B cell (primary cell): ENCODE data around the gene TSHZ1.

ENCODE experiments used
- EZH2 ChIP-seq: IDR thresholded peaks from 2 replicates; pipeline ENCODE4 v1.6.1; 2012; ENCODE audit warnings: borderline replicate concordance, low read depth, mild to moderate bottlenecking, moderate library complexity, low read length; ENCODE audit not compliant: insufficient read depth, poor library complexity, severe bottlenecking
- TF ChIP-seq, protein P1 (sequence below): fragments of 200-600 bp; IDR thresholded peaks from one replicate; pipeline ENCODE4 v1.8.0; 2022; ENCODE audit warnings: antibody characterized with exemption, mild to moderate bottlenecking

- TF ChIP-seq, protein P1, sequence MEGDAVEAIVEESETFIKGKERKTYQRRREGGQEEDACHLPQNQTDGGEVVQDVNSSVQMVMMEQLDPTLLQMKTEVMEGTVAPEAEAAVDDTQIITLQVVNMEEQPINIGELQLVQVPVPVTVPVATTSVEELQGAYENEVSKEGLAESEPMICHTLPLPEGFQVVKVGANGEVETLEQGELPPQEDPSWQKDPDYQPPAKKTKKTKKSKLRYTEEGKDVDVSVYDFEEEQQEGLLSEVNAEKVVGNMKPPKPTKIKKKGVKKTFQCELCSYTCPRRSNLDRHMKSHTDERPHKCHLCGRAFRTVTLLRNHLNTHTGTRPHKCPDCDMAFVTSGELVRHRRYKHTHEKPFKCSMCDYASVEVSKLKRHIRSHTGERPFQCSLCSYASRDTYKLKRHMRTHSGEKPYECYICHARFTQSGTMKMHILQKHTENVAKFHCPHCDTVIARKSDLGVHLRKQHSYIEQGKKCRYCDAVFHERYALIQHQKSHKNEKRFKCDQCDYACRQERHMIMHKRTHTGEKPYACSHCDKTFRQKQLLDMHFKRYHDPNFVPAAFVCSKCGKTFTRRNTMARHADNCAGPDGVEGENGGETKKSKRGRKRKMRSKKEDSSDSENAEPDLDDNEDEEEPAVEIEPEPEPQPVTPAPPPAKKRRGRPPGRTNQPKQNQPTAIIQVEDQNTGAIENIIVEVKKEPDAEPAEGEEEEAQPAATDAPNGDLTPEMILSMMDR, result no peak
- no peak for TF ChIP-seq EZH2
These were observed 87.1 kb downstream of the TSHZ1 start for GRCh38 chr18:75297731-75298130.
